AG09309 (cell line): ENCODE data around the gene LMX1A.

Source experiments
- DNase-seq: peaks from one replicate; pipeline ENCODE4 v3.0.0-alpha.2; 2010; ENCODE audit warnings: low read depth
- H3K4me3 ChIP-seq: 2 replicates; pipeline ENCODE4 v1.5.1; 2011; ENCODE audit warnings: mild to moderate bottlenecking, low read depth, low read length, moderate library complexity; ENCODE audit not compliant: control insufficient read depth
- CTCF ChIP-seq: IDR thresholded peaks from 2 replicates; pipeline ENCODE4 v1.5.1; 2011; ENCODE audit warnings: mild to moderate bottlenecking, low read depth, low read length, inconsistent platforms; ENCODE audit not compliant: insufficient read depth, control insufficient read depth; ENCODE audit errors: missing control alignments

LMX1A gene

GRCh38 chr1:165296205-165296604, 60.3 kb downstream of the LMX1A start:
- TF ChIP-seq CTCF: no peak
- H3K4me3 ChIP-seq: no peak overlapping the region
- DNase-seq: no peak

- H3K4me3 ChIP-seq: no peak overlapping the region
- no peak for DNase-seq
- peak; percentile 4 for TF ChIP-seq CTCF
Measured at GRCh38 chr1:165290148-165290547, 66.4 kb downstream of the LMX1A start.

- no peak for TF ChIP-seq CTCF
- H3K4me3 ChIP-seq: no peak overlapping the region
- DNase-seq: no peak
Measured at GRCh38 chr1:165289556-165289955, 67.0 kb downstream of the LMX1A start.

GRCh38 chr1:165288350-165289120, 68.0 kb downstream of the LMX1A start:
- DNase-seq: no peak
- H3K4me3 ChIP-seq: no peak overlapping the region
- no peak for TF ChIP-seq CTCF

GRCh38 chr1:165287781-165288180, 68.7 kb downstream of the LMX1A start:
- no peak for DNase-seq
- H3K4me3 ChIP-seq: no peak overlapping the region
- TF ChIP-seq CTCF: no peak

GRCh38 chr1:165287329-165287728, 69.2 kb downstream of the LMX1A start:
- no peak for DNase-seq
- no peak for TF ChIP-seq CTCF

More at GRCh38 chr1:165287329-165287728, 69.2 kb downstream of the LMX1A start:
- no peak overlapping the region for H3K4me3 ChIP-seq
